SU-DHL-6 (cell line): ENCODE results near the gene TTC39B.

Source experiments
- H2AFZ ChIP-seq: fragments of 200-600 bp; sonication (generic); 2 replicates; pipeline ENCODE4 v1.6.1; 2014; ENCODE audit warnings: low read depth, mild to moderate bottlenecking, moderate library complexity, mixed read lengths, antibody characterized with exemption, low read length; ENCODE audit not compliant: severe bottlenecking
- H3F3A ChIP-seq: fragments of 200-600 bp; shearing (Covaris generic); 2 replicates; pipeline ENCODE4 v1.6.0; 2016; ENCODE audit warnings: antibody characterized with exemption, mild to moderate bottlenecking; ENCODE audit not compliant: insufficient read depth
- H3K27ac ChIP-seq: fragments of 200-600 bp; sonication (generic); 2 replicates; pipeline ENCODE4 v1.5.1; 2016; ENCODE audit warnings: low read depth, mild to moderate bottlenecking, low read length, moderate library complexity, mixed read lengths
- H3K27me3 ChIP-seq: fragments of 200-600 bp; sonication (generic), shearing (Covaris generic); 2 replicates; pipeline ENCODE4 v1.6.0; 2014; ENCODE audit warnings: mild to moderate bottlenecking, low read length
- H3K36me3 ChIP-seq: fragments of 200-600 bp; sonication (generic); 2 replicates; pipeline ENCODE4 v1.6.1; 2014; ENCODE audit warnings: mild to moderate bottlenecking, low read length, mixed read lengths
- H3K4me2 ChIP-seq: fragments of 300-600, 200-600 bp; shearing (Covaris generic), sonication (generic); 2 replicates; pipeline ENCODE4 v1.6.0; 2014; ENCODE audit warnings: low read length, low read depth, mild to moderate bottlenecking; ENCODE audit not compliant: poor library complexity, severe bottlenecking
- H3K4me3 ChIP-seq: fragments of 200-600 bp; sonication (generic); 2 replicates; pipeline ENCODE4 v1.5.1; 2014; ENCODE audit warnings: antibody characterized with exemption, low read length, mild to moderate bottlenecking, mixed read lengths; ENCODE audit not compliant: insufficient read depth, poor library complexity, severe bottlenecking
- H3K79me2 ChIP-seq: fragments of 200-600 bp; sonication (generic); 2 replicates; pipeline ENCODE4 v1.6.1; 2014; ENCODE audit warnings: mild to moderate bottlenecking, low read length, moderate library complexity; ENCODE audit not compliant: insufficient read depth
- H3K9ac ChIP-seq: fragments of 200-600 bp; sonication (generic); 2 replicates; pipeline ENCODE4 v1.7.0; 2014; ENCODE audit warnings: mild to moderate bottlenecking, low read length
- H3K9me2 ChIP-seq: fragments of 200-600 bp; sonication (generic); replicated peaks from 2 replicates; pipeline ENCODE4 v1.6.1; 2014; ENCODE audit warnings: low read length; ENCODE audit not compliant: insufficient read depth
- H3K9me3 ChIP-seq: fragments of 200-600 bp; sonication (generic); 2 replicates; pipeline ENCODE4 v1.6.1; 2014; ENCODE audit warnings: low read length, mixed read lengths; ENCODE audit not compliant: insufficient read depth
- H4K20me1 ChIP-seq: fragments of 200-600 bp; sonication (generic); 2 replicates; pipeline ENCODE4 v1.6.1; 2014; ENCODE audit warnings: low read depth, mild to moderate bottlenecking, antibody characterized with exemption, low read length, moderate library complexity, mixed read lengths
- CTCF ChIP-seq: fragments of 200-600 bp; sonication (generic); IDR thresholded peaks from one replicate; pipeline ENCODE4 v1.5.1; 2017; ENCODE audit warnings: antibody characterized with exemption, mild to moderate bottlenecking, low read length, moderate library complexity; ENCODE audit not compliant: insufficient read depth, poor library complexity, severe bottlenecking
- EZH2phosphoT487 ChIP-seq: fragments of 200-600 bp; sonication (generic), shearing (Covaris generic); conservative IDR thresholded peaks from 2 replicates; pipeline ENCODE4 v1.6.1; 2018; ENCODE audit warnings: mild to moderate bottlenecking, antibody characterized with exemption, low read length, moderate library complexity, mixed read lengths

TTC39B gene

GRCh38 chr9:15306757-15307522, at the start of gene TTC39B:
Gene TTC39B, minus strand, starts transcription at chr9:15307216. Its CDS starts 91 bp downstream, at chr9:15307125.
- no peaks in the 10 kb centered on the region for H4K20me1 ChIP-seq
- no peaks in the 10 kb centered on the region for H3K79me2 ChIP-seq
- H3K4me3 ChIP-seq: peak within 1 kb of the TSS; percentile 68
- H3K9me3 ChIP-seq: no peaks in the 10 kb centered on the region
- TF ChIP-seq CTCF (no peak), EZH2phosphoT487 (no peak)
- peaks cover 12% of the 10 kb centered on the region for H3F3A ChIP-seq
- no peak within 1 kb of the TSS for H3K27ac ChIP-seq
- H3K4me2 ChIP-seq: peak within 1 kb of the TSS; percentile 87
- H2AFZ ChIP-seq: peak within 1 kb of the TSS; percentile 99
- peak within 1 kb of the TSS; percentile 58 for H3K9ac ChIP-seq
- H3K36me3 ChIP-seq: no peaks in the 10 kb centered on the region
- no peaks in the 10 kb centered on the region for H3K27me3 ChIP-seq
- no peaks in the 10 kb centered on the region for H3K9me2 ChIP-seq

- Histone ChIP-seq H3K9ac (no peak overlapping the region), H2AFZ (no peak overlapping the region), H3K4me3 (no peak overlapping the region), H3K9me2 (no peaks in the 10 kb centered on the region), H3K27ac (no peak overlapping the region), H3K36me3 (no peaks in the 10 kb centered on the region), H3K4me2 (no peak overlapping the region), H3F3A (no peaks in the 10 kb centered on the region), H3K27me3 (no peaks in the 10 kb centered on the region), H3K79me2 (no peaks in the 10 kb centered on the region), H3K9me3 (no peaks in the 10 kb centered on the region), H4K20me1 (no peaks in the 10 kb centered on the region)
- TF ChIP-seq EZH2phosphoT487 (no peak), CTCF (no peak)
These were observed 48.7 kb upstream of the TTC39B start for GRCh38 chr9:15355669-15356068.

- Histone ChIP-seq H2AFZ (no peak overlapping the region), H3K79me2 (no peaks in the 10 kb centered on the region), H3K4me2 (no peak overlapping the region), H3K27me3 (no peaks in the 10 kb centered on the region), H3K27ac (no peak overlapping the region), H3K36me3 (no peaks in the 10 kb centered on the region), H4K20me1 (no peaks in the 10 kb centered on the region), H3K9ac (no peak overlapping the region), H3F3A (no peaks in the 10 kb centered on the region), H3K9me3 (no peaks in the 10 kb centered on the region), H3K9me2 (no peaks in the 10 kb centered on the region), H3K4me3 (no peak overlapping the region)
- no peak for TF ChIP-seq CTCF
- TF ChIP-seq EZH2phosphoT487: no peak
These were observed 47.7 kb upstream of the TTC39B start for GRCh38 chr9:15354713-15355112.
